Memory B cell (primary cell): ENCODE data around the gene SLC38A10.

ENCODE experiments used
- ATAC-seq: fragments of 150-1000 bp; cut with Tn5 transposase; 2 replicates; pipeline ENCODE4 v1.10.0; 2021; ENCODE audit warnings: low read depth, mild to moderate bottlenecking, moderate library complexity
- DNase-seq, 2 donors: peaks; one replicate each; pipeline ENCODE4 v3.0.0; 2022; ENCODE audit warnings: low spot score in 2 of 2
- H3K27ac Mint-ChIP-seq: one replicate; pipeline ENCODE4 v1.8.0; 2022; ENCODE audit warnings: mild to moderate bottlenecking, moderate library complexity, mixed read lengths
- H3K27me3 Mint-ChIP-seq: one replicate; pipeline ENCODE4 v1.8.0; 2022; ENCODE audit warnings: mixed read lengths
- H3K36me3 Mint-ChIP-seq: one replicate; pipeline ENCODE4 v1.8.0; 2022; ENCODE audit warnings: mild to moderate bottlenecking, mixed read lengths
- H3K4me1 Mint-ChIP-seq: one replicate; pipeline ENCODE4 v1.8.0; 2022; ENCODE audit warnings: mixed read lengths
- H3K4me3 Mint-ChIP-seq: one replicate; pipeline ENCODE4 v1.8.0; 2022; ENCODE audit warnings: mild to moderate bottlenecking, moderate library complexity, mixed read lengths
- H3K9me3 Mint-ChIP-seq: one replicate; pipeline ENCODE4 v1.8.0; 2022; ENCODE audit warnings: mixed read lengths

Gene SLC38A10

GRCh38 chr17:81248649-81249048 is 46.5 kb downstream of the SLC38A10 start:
- ATAC-seq (no peak), DNase-seq (no peak)
- Mint-ChIP-seq H3K4me1 (peaks cover 15% of the 10 kb centered on the region), H3K27ac (peak overlapping the region; percentile 38), H3K27me3 (no peaks in the 10 kb centered on the region), H3K36me3 (peaks cover 8% of the 10 kb centered on the region), H3K9me3 (no peaks in the 10 kb centered on the region), H3K4me3 (no peak overlapping the region)

- Mint-ChIP-seq H3K36me3 (peaks cover 1% of the 10 kb centered on the region), H3K27ac (no peak overlapping the region), H3K9me3 (no peaks in the 10 kb centered on the region), H3K4me3 (no peak overlapping the region), H3K27me3 (no peaks in the 10 kb centered on the region), H3K4me1 (peaks cover 9% of the 10 kb centered on the region)
- ATAC-seq (no peak), DNase-seq (no peak)
Observed at GRCh38 chr17:81247339-81247990, 47.6 kb downstream of the SLC38A10 start.

GRCh38 chr17:81246679-81247338 is 48.3 kb downstream of the SLC38A10 start:
- no peaks in the 10 kb centered on the region for H3K27me3 Mint-ChIP-seq
- H3K4me3 Mint-ChIP-seq = no peak overlapping the region
- H3K36me3 Mint-ChIP-seq = no peaks in the 10 kb centered on the region
- no peak overlapping the region for H3K27ac Mint-ChIP-seq
- peaks cover 10% of the 10 kb centered on the region for H3K4me1 Mint-ChIP-seq
- DNase-seq (no peak), ATAC-seq (no peak)
- H3K9me3 Mint-ChIP-seq = no peaks in the 10 kb centered on the region

- Mint-ChIP-seq H3K4me3 (no peak overlapping the region), H3K4me1 (peaks cover 10% of the 10 kb centered on the region), H3K27me3 (no peaks in the 10 kb centered on the region), H3K36me3 (no peaks in the 10 kb centered on the region), H3K27ac (no peak overlapping the region), H3K9me3 (no peaks in the 10 kb centered on the region)
- ATAC-seq = no peak
- DNase-seq = no peak
Observed at GRCh38 chr17:81246343-81246670, 48.8 kb downstream of the SLC38A10 start.

GRCh38 chr17:81245665-81246342 is 49.3 kb downstream of the SLC38A10 start:
- DNase-seq (no peak), ATAC-seq (no peak)
- Mint-ChIP-seq H3K27me3 (no peaks in the 10 kb centered on the region), H3K4me1 (peaks cover 12% of the 10 kb centered on the region), H3K4me3 (no peak overlapping the region), H3K27ac (no peak overlapping the region), H3K36me3 (no peaks in the 10 kb centered on the region), H3K9me3 (no peaks in the 10 kb centered on the region)

- no peak overlapping the region for H3K27ac Mint-ChIP-seq
- H3K27me3 Mint-ChIP-seq = no peaks in the 10 kb centered on the region
- ATAC-seq = no peak
Observed at GRCh38 chr17:81245024-81245664, 50.0 kb downstream of the SLC38A10 start.

GRCh38 chr17:81244358-81245023 is 50.6 kb downstream of the SLC38A10 start:
- DNase-seq (no peak), ATAC-seq (peak; percentile 30)
- H3K27ac Mint-ChIP-seq = no peak overlapping the region
- H3K27me3 Mint-ChIP-seq = no peaks in the 10 kb centered on the region
- H3K4me3 Mint-ChIP-seq = no peak overlapping the region
- H3K9me3 Mint-ChIP-seq = no peaks in the 10 kb centered on the region
- H3K36me3 Mint-ChIP-seq = no peaks in the 10 kb centered on the region
- H3K4me1 Mint-ChIP-seq = peaks cover 16% of the 10 kb centered on the region

More at GRCh38 chr17:81245024-81245664, 50.0 kb downstream of the SLC38A10 start:
- no peak for DNase-seq
- Mint-ChIP-seq H3K9me3 (no peaks in the 10 kb centered on the region), H3K4me3 (no peak overlapping the region), H3K4me1 (peaks cover 13% of the 10 kb centered on the region), H3K36me3 (no peaks in the 10 kb centered on the region)

- H3K4me1 Mint-ChIP-seq = peaks cover 16% of the 10 kb centered on the region
- no peak overlapping the region for H3K4me3 Mint-ChIP-seq
- H3K27me3 Mint-ChIP-seq = no peaks in the 10 kb centered on the region
- H3K36me3 Mint-ChIP-seq = no peaks in the 10 kb centered on the region
- ATAC-seq (no peak), DNase-seq (no peak)
- no peaks in the 10 kb centered on the region for H3K9me3 Mint-ChIP-seq
- no peak overlapping the region for H3K27ac Mint-ChIP-seq
Observed at GRCh38 chr17:81243333-81243664, 51.8 kb downstream of the SLC38A10 start.

GRCh38 chr17:81242421-81243332 is 52.4 kb downstream of the SLC38A10 start:
- no peak overlapping the region for H3K4me3 Mint-ChIP-seq
- H3K9me3 Mint-ChIP-seq = no peaks in the 10 kb centered on the region
- H3K27me3 Mint-ChIP-seq = no peaks in the 10 kb centered on the region
- no peak overlapping the region for H3K27ac Mint-ChIP-seq
- H3K36me3 Mint-ChIP-seq = no peaks in the 10 kb centered on the region
- peaks cover 20% of the 10 kb centered on the region for H3K4me1 Mint-ChIP-seq
- ATAC-seq (no peak), DNase-seq (no peak)

- peaks cover 24% of the 10 kb centered on the region for H3K4me1 Mint-ChIP-seq
- ATAC-seq (no peak), DNase-seq (peak; percentile 76 to 85)
- no peaks in the 10 kb centered on the region for H3K27me3 Mint-ChIP-seq
- no peak overlapping the region for H3K27ac Mint-ChIP-seq
- no peaks in the 10 kb centered on the region for H3K9me3 Mint-ChIP-seq
- no peaks in the 10 kb centered on the region for H3K36me3 Mint-ChIP-seq
- H3K4me3 Mint-ChIP-seq = peak overlapping the region; percentile 3
Observed at GRCh38 chr17:81241648-81242420, 53.3 kb downstream of the SLC38A10 start.

GRCh38 chr17:81241203-81241602 is 53.9 kb downstream of the SLC38A10 start:
- H3K27ac Mint-ChIP-seq = no peak overlapping the region
- ATAC-seq = no peak
- no peaks in the 10 kb centered on the region for H3K9me3 Mint-ChIP-seq
- DNase-seq = no peak
- H3K27me3 Mint-ChIP-seq = no peaks in the 10 kb centered on the region
- H3K4me1 Mint-ChIP-seq = peaks cover 25% of the 10 kb centered on the region
- H3K4me3 Mint-ChIP-seq = no peak overlapping the region
- peaks cover under 1% of the 10 kb centered on the region for H3K36me3 Mint-ChIP-seq

- DNase-seq = no peak
- H3K36me3 Mint-ChIP-seq = peaks cover 2% of the 10 kb centered on the region
- no peak for ATAC-seq
- H3K9me3 Mint-ChIP-seq = no peaks in the 10 kb centered on the region
- H3K4me1 Mint-ChIP-seq = peaks cover 27% of the 10 kb centered on the region
- H3K27ac Mint-ChIP-seq = no peak overlapping the region
- peak overlapping the region; percentile 19 for H3K4me3 Mint-ChIP-seq
- H3K27me3 Mint-ChIP-seq = no peaks in the 10 kb centered on the region
Observed at GRCh38 chr17:81240761-81241160, 54.3 kb downstream of the SLC38A10 start.
